ENCODE measurements around the gene KCNT2. TPM values are rescaled to one million over a fixed set of nuclear protein-coding genes. Genes with fewer than 3 reads are reported as not detected.

The KCNT2 gene
- total RNA-seq, 1 donor from 2014 or later = 126 TPM

GRCh38 chr1:196376630-196377328 is 231.5 kb downstream of the KCNT2 start:
- no peaks in the 10 kb centered on the region for H3K36me3 Mint-ChIP-seq (ENCODE audit: unreplicated experiment)
- no peak for TF ChIP-seq CTCF (IDR thresholded peaks at IDR 0.05; ENCODE audit: partially characterized antibody, unreplicated experiment)
- no peak overlapping the region for H3K27ac Mint-ChIP-seq (ENCODE audit: unreplicated experiment)

GRCh38 chr1:196373798-196374197 is 234.4 kb downstream of the KCNT2 start:
- DNase-seq = no peak
- no peak for TF ChIP-seq CTCF (IDR thresholded peaks at IDR 0.05; ENCODE audit: partially characterized antibody, unreplicated experiment)
- no peak overlapping the region for H3K4me3 Mint-ChIP-seq (ENCODE audit: unreplicated experiment)
- no peaks in the 10 kb centered on the region for H3K36me3 Mint-ChIP-seq (ENCODE audit: unreplicated experiment)
- no peak overlapping the region for H3K27ac Mint-ChIP-seq (ENCODE audit: unreplicated experiment)
- peaks cover 2% of the 10 kb centered on the region for H3K4me1 Mint-ChIP-seq (ENCODE audit: low read depth, unreplicated experiment)
- no peaks in the 10 kb centered on the region for H3K9me3 Mint-ChIP-seq (ENCODE audit: unreplicated experiment)
- no peaks in the 10 kb centered on the region for H3K27me3 Mint-ChIP-seq (ENCODE audit: unreplicated experiment)

More at GRCh38 chr1:196376630-196377328, 231.5 kb downstream of the KCNT2 start:
- H3K9me3 Mint-ChIP-seq (ENCODE audit: unreplicated experiment) = peaks cover 3% of the 10 kb centered on the region
- no peaks in the 10 kb centered on the region for H3K27me3 Mint-ChIP-seq (ENCODE audit: unreplicated experiment)
- DNase-seq = no peak
- peaks cover 5% of the 10 kb centered on the region for H3K4me1 Mint-ChIP-seq (ENCODE audit: low read depth, unreplicated experiment)
- no peak overlapping the region for H3K4me3 Mint-ChIP-seq (ENCODE audit: unreplicated experiment)

- Mint-ChIP-seq H3K27ac (ENCODE audit: unreplicated experiment) (no peak overlapping the region), H3K4me1 (ENCODE audit: low read depth, unreplicated experiment) (peaks cover 2% of the 10 kb centered on the region), H3K4me3 (ENCODE audit: unreplicated experiment) (no peak overlapping the region), H3K36me3 (ENCODE audit: unreplicated experiment) (no peaks in the 10 kb centered on the region), H3K27me3 (ENCODE audit: unreplicated experiment) (no peaks in the 10 kb centered on the region), H3K9me3 (ENCODE audit: unreplicated experiment) (no peaks in the 10 kb centered on the region)
- TF ChIP-seq CTCF (IDR thresholded peaks at IDR 0.05; ENCODE audit: partially characterized antibody, unreplicated experiment) = peak; percentile 85
- DNase-seq = no peak
Observed at GRCh38 chr1:196372896-196373536, 235.2 kb downstream of the KCNT2 start.

GRCh38 chr1:196367838-196368237 is 240.4 kb downstream of the KCNT2 start:
- no peak for TF ChIP-seq CTCF (IDR thresholded peaks at IDR 0.05; ENCODE audit: partially characterized antibody, unreplicated experiment)
- Mint-ChIP-seq H3K27ac (ENCODE audit: unreplicated experiment) (no peak overlapping the region), H3K27me3 (ENCODE audit: unreplicated experiment) (peaks cover 1% of the 10 kb centered on the region), H3K9me3 (ENCODE audit: unreplicated experiment) (no peaks in the 10 kb centered on the region), H3K36me3 (ENCODE audit: unreplicated experiment) (no peaks in the 10 kb centered on the region), H3K4me3 (ENCODE audit: unreplicated experiment) (no peak overlapping the region), H3K4me1 (ENCODE audit: low read depth, unreplicated experiment) (no peaks in the 10 kb centered on the region)
- no peak for DNase-seq
